PFSK-1 (cell line): Measurements from ENCODE around the gene NPVF.

Experiments used
- POLR2AphosphoS5 ChIP-seq: IDR thresholded peaks from 2 replicates; pipeline ENCODE4 v1.6.1; 2012; ENCODE audit warnings: low read depth, mild to moderate bottlenecking, control low read depth, low read length, moderate library complexity
- SIN3A ChIP-seq: IDR thresholded peaks from 2 replicates; pipeline ENCODE4 v1.6.1; 2012; ENCODE audit warnings: mild to moderate bottlenecking, low read length, moderate library complexity, borderline replicate concordance; ENCODE audit not compliant: insufficient read depth
- TF ChIP-seq, protein P1 (sequence below), 2 experiments: IDR thresholded peaks; 2 replicates each; pipeline versions ENCODE4 v1.6.1 to v1.8.0; 2011 to 2012; ENCODE audit warnings: low read depth in 2 of 2, low read length in 2 of 2, control low read depth in 1 of 2, inconsistent platforms in 1 of 2, mild to moderate bottlenecking in 1 of 2, moderate library complexity in 1 of 2; ENCODE audit not compliant: insufficient read depth in 1 of 2

DNA sequence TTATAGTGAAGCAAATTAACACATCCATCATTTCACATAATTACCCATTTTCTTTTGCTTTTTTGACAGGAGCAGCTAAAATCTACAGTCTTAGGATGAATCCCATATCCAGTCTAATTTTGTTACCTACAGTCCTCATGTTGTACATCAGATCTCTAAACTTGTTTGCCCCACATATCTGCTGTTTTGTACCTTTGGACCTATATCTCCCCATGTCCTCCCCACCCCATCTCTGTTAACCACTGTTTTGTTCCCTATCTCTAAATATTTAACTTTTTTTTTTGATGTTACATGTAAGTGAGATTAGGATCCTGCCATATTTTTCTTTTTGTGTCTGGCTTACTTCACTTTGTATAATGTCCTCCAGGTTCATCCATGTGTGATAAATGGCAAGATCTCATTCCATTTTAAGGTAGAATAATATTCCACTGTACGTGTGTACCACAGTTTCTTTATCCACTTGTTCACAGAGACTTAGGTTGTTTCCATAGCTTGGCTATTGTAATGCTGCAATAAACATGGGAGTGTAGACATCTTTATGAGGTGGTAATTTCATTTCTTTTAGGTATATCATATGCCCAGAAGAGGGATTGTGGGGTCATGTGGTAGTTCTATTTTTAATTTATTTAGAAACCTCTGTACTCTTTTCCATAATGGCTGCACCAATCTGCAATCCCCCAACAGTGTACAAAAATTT, 19.6 kb downstream of the NPVF start:
- TF ChIP-seq SIN3A (no peak), POLR2AphosphoS5 (no peak)
- TF ChIP-seq, protein P1, sequence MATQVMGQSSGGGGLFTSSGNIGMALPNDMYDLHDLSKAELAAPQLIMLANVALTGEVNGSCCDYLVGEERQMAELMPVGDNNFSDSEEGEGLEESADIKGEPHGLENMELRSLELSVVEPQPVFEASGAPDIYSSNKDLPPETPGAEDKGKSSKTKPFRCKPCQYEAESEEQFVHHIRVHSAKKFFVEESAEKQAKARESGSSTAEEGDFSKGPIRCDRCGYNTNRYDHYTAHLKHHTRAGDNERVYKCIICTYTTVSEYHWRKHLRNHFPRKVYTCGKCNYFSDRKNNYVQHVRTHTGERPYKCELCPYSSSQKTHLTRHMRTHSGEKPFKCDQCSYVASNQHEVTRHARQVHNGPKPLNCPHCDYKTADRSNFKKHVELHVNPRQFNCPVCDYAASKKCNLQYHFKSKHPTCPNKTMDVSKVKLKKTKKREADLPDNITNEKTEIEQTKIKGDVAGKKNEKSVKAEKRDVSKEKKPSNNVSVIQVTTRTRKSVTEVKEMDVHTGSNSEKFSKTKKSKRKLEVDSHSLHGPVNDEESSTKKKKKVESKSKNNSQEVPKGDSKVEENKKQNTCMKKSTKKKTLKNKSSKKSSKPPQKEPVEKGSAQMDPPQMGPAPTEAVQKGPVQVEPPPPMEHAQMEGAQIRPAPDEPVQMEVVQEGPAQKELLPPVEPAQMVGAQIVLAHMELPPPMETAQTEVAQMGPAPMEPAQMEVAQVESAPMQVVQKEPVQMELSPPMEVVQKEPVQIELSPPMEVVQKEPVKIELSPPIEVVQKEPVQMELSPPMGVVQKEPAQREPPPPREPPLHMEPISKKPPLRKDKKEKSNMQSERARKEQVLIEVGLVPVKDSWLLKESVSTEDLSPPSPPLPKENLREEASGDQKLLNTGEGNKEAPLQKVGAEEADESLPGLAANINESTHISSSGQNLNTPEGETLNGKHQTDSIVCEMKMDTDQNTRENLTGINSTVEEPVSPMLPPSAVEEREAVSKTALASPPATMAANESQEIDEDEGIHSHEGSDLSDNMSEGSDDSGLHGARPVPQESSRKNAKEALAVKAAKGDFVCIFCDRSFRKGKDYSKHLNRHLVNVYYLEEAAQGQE (IDR thresholded peaks at IDR 0.05; ENCODE audit: insufficient read depth in 1 of 2, low read depth in 2 of 2, low read length in 2 of 2): no peak
